Left hindlimb (tissue), 1 donor: Measurements from ENCODE around the gene IMPA2.
"Not testable (repeated sequence)": the region's sequence is repeated elsewhere in the genome, so short reads cannot be mapped to it uniquely, and the experiment has no call there.

Experiments used
- DNase-seq: peaks from one replicate; pipeline ENCODE4 v3.0.0-alpha.2; 2018

The IMPA2 gene

GRCh38 chr18:12030670-12031069 is 49.4 kb downstream of the IMPA2 start:
- no peak for DNase-seq

- no peak for DNase-seq
These were observed 49.9 kb downstream of the IMPA2 start for GRCh38 chr18:12031181-12031580.

- peak; percentile 68 for DNase-seq
These were observed 50.5 kb downstream of the IMPA2 start for GRCh38 chr18:12031846-12032245.

- no peak for DNase-seq
These were observed 51.7 kb downstream of the IMPA2 start for GRCh38 chr18:12032786-12033642.

DNA sequence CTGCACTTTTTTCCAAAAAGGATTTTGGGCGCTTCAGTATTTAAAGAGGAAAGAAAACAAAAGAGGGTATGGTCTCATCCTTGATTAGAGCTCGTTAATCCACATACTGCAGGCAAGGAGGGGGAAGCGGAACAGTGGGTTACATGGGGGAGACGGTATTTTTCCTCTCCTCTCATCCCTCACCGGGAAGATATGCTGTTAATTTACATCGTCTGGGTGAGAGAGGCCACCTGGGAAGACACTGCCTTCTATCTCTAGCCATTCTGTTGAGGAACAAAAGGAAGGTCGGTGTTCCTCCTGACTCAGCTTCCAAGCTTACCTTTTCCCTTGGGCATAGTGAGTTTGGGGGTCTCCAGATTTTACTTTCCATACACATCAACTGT is 52.3 kb downstream of the IMPA2 start:
- no peak for DNase-seq

DNA sequence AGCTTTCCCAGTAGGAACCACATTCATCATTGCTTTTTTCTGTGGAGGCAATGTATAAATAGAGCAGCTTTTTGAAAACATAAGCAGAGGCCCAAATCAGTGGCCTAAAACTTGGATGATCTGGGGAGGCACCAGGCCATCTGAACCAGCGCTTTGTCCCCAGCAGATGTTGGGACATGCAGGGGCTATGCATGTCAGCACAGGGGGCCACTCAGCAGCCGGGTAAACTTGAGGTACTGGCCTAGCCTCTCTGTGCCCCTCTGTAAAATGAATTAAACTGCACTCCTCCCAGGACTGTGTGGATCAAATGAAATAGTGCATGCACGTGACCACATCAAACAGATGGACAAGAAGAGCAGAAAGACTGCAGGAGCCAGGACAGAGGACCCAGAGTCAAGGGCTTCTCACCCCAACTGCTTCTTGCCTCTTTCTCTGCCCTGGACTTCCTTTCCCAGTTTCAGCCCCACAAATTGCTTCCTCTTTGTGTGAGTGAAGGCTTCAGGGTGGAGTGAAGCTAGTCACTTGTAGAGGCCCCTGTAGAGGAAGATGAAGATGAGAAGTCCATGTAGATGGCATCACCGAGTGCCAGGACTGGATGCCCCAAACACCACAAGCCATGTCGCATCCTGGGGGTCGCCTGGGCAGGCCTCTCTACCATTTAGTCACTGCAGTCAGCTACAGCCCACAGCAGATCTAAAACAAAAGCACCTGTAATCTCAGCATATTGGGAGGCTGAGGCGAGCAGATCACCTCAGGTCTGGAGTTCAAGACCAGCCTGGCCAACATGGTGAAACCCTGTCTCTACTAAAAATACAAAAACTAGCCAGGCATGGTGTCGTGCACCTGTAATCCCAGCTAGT is 53.2 kb downstream of the IMPA2 start:
- no peak for DNase-seq

DNA sequence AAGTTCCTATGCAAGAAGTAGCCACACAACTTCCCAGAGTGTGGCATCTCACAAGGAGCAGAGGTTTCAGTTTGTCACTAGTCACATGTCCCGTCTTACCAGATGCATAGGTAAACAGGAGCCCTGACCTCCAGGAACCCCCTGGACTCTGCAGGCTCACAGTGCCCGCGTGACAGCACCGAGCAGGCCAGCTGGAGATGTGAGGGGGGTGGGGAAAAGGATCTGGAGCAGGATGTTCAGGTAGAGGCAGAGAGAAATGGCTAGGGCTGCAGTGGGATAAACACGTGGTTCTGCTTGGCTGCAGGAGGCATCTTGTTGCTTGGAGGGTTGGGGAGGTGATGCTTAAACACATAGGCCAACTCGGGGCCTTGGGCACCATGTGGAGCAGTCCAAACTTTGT is 54.2 kb downstream of the IMPA2 start:
- DNase-seq = no peak

DNA sequence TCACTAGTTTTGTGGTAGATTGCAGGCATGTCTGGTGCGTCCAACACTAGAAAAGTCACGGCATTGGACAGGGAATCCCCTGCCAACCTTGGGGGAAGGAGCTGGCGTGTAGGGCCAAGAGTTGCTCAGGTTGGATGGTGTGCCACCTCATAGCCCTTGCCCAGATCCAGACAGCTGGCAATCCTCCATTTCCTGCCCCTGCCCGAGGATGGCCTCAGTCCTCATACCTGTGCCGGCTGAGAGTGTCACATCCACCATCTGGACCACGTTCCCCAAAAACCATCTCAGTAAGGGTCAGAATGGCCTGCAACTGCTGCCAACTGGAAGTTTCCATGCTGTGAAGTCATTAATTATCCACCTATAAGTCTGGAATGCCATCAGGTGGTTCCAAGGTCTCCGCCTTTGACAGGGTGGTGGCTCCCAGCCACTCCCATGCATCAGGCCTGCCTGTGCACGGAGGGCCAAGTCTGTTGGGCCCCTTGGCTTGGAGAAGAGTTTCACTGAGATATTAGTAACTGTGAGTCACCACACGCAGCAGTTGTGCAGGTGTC is 55.0 kb downstream of the IMPA2 start:
- DNase-seq = no peak

- DNase-seq = no peak
These were observed 56.9 kb downstream of the IMPA2 start for GRCh38 chr18:12038082-12038638.

- peak; percentile 82 for DNase-seq
These were observed 57.6 kb downstream of the IMPA2 start for GRCh38 chr18:12038639-12039539.

DNA sequence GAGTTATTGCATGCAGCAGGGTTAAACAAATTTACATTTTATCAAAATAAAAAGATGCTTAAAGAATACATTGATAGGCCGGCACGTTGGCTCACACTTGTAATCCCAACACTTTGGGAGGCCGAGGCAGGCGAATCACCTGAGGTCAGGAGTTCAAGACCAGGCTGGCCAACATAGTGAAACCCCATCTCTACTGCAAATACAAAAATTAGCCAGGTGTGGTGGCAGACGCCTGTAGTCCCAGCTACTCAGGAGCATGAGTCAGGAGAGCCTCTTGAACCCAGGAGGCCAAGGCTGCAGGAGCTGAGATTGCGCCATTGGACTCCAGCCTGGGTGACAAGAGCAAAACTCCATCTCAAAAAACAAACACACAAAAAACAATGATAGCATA is 58.2 kb downstream of the IMPA2 start:
- DNase-seq = not testable (repeated sequence)

- DNase-seq = no peak
These were observed 60.3 kb downstream of the IMPA2 start for GRCh38 chr18:12041561-12041960.

- no peak for DNase-seq
These were observed 62.5 kb downstream of the IMPA2 start for GRCh38 chr18:12043811-12044210.

DNA sequence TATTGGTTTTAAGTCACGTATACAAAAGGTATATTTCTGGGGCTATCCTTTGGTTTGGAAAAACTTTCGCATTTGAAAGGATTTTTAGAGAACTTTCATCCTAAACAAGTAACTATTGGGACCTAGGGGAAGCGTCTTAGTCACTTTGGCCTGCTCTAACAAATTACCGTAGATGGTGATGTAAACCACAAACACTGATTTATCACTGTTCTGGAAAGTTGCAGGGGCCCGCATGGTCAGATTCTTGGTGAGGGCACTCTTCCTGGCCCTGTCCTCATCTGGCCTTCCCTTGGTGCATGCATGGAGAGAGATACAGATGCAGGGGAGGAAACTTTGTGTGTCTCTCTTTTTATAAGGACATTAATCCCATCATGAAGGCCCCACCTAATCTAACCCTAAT is 63.3 kb downstream of the IMPA2 start:
- DNase-seq = no peak

GRCh38 chr18:12046046-12046750 is 64.9 kb downstream of the IMPA2 start:
- DNase-seq = no peak

DNA sequence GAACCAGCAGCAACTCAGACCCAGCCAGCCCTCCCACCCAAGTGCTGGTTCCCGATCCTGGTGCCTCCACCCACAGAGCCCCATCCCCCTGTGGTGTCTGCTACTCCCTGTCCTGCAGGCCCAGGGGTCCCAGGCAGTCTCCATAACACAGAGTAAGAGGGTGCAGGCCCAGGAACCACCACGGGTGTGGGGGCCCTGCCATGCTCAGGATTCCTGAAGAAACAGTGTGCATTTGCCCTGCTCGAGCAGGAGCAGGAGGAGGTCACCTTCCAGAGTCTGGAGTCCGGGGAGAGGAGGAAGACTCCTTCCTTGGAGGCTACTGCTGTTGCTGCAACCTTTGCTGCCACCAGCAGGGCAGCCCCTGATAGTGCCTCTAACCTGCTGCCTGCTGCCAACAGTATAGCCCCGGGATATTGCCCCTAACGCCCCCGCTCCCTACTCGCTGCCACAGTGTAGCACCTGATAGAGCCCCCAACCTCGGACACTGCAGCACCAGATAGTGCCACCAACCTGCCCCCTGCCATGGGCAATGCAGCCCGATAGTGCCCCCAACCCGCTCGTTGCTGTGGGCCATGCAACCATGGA is 65.5 kb downstream of the IMPA2 start:
- DNase-seq = no peak

- no peak for DNase-seq
These were observed 66.9 kb downstream of the IMPA2 start for GRCh38 chr18:12048010-12048826.

DNA sequence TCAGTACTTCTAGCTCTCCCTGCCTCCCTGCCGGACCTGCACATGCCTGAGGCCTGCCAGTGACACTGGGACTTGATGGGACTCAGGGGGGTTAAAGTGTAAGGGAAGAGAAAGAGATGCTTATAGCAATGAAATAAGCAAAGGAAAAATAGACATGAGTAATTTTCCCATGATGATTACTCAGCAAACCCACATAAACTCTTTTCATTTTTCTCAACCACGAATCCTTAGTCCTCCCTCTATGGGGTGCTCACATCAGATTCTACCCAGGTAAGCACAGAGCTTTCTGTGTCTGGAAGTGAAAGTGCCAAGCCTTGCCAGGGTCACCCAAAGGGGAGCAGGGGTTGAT is 67.5 kb downstream of the IMPA2 start:
- no peak for DNase-seq

DNA sequence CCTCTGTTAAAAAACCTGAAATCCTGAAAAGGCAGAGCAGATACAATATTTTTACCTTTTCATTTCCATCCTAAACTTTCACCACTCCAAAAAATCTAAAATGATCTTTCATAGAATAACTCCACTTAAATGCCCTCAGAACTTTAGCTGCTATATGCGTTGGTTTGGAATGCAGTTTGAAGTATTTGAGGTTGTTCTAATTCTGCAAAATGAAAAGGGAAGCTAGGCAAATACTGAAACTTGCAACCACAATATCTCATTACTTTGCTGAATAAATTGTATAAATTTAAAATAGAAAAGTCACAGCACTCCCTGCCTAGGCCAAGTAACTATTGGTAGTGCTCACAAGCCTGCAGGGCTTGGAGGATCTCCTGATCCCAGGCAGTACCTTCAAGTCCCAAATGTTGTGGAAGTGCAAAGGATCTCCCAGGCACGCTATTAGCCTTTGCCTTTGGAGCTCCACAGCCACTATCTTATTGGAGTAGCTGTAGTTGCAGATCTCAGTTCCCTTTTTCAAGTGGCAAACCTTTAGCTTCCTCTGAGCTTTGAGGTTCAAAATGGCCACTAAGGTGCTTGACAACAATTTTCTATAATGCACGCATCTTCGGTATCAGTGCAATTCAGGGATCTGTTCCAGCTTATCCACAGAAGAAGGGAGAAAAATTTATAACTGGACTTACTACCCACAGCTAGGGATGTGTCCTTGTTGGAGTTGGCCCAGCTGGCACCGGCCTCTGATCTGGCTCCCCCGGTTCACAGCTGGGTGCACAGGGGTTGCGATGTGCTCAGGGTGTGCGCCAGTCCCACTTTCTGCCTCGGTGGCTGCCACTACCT is 68.9 kb downstream of the IMPA2 start:
- DNase-seq = no peak

GRCh38 chr18:12052866-12053265 is 71.6 kb downstream of the IMPA2 start:
- DNase-seq = no peak
